H9 (cell line): ENCODE results near the gene CACNB4. TPM values are rescaled to one million over a fixed set of nuclear protein-coding genes. Genes with fewer than 3 reads are reported as not detected.

Experiments used
- DNase-seq: peaks from one replicate; pipeline ENCODE4 v3.0.0-alpha.2; 2017
- H2AFZ ChIP-seq: one replicate; pipeline ENCODE4 v1.6.1; 2013; ENCODE audit warnings: mild to moderate bottlenecking, low read length, control low read depth, moderate library complexity
- H2AK5ac ChIP-seq: 2 replicates; pipeline ENCODE4 v1.6.1; 2013; ENCODE audit warnings: low read length, control low read depth, mixed read lengths; ENCODE audit not compliant: insufficient read length
- H2BK120ac ChIP-seq: one replicate; pipeline ENCODE4 v1.6.1; 2013; ENCODE audit warnings: low read depth, mild to moderate bottlenecking, low read length, control low read depth, inconsistent platforms; ENCODE audit not compliant: poor library complexity, severe bottlenecking
- H2BK12ac ChIP-seq: 2 replicates; pipeline ENCODE4 v1.6.1; 2013; ENCODE audit warnings: low read length, control low read depth, mixed read lengths, low read depth; ENCODE audit not compliant: insufficient read length
- H2BK15ac ChIP-seq: 2 replicates; pipeline ENCODE4 v1.6.1; 2013; ENCODE audit warnings: low read depth, low read length, control low read depth
- H2BK20ac ChIP-seq: one replicate; pipeline ENCODE4 v1.6.1; 2013; ENCODE audit warnings: low read depth, mild to moderate bottlenecking, low read length, control low read depth, inconsistent platforms; ENCODE audit not compliant: poor library complexity, severe bottlenecking
- H2BK5ac ChIP-seq: 2 replicates; pipeline ENCODE4 v1.6.1; 2013; ENCODE audit warnings: low read length, control low read depth, mixed read lengths; ENCODE audit not compliant: insufficient read length
- H3K14ac ChIP-seq: 2 replicates; pipeline ENCODE4 v1.6.1; 2013; ENCODE audit warnings: low read length, control low read depth; ENCODE audit not compliant: insufficient read depth
- H3K18ac ChIP-seq: 2 replicates; pipeline ENCODE4 v1.6.1; 2013; ENCODE audit warnings: low read depth, mild to moderate bottlenecking, mixed read lengths, low read length, control low read depth; ENCODE audit not compliant: insufficient read length
- H3K23ac ChIP-seq: 2 replicates; pipeline ENCODE4 v1.6.1; 2013; ENCODE audit warnings: low read length, control low read depth, mixed read lengths, low read depth; ENCODE audit not compliant: insufficient read length
- H3K23me2 ChIP-seq: 2 replicates; pipeline ENCODE4 v1.6.1; 2013; ENCODE audit warnings: low read depth, mild to moderate bottlenecking, mixed read lengths, low read length, control low read depth; ENCODE audit not compliant: insufficient read length, poor library complexity, severe bottlenecking
- H3K27ac ChIP-seq: 2 replicates; pipeline ENCODE4 v1.5.1; 2013; ENCODE audit warnings: low read length, control low read depth, mixed read lengths, low read depth; ENCODE audit not compliant: insufficient read length
- H3K27me3 ChIP-seq: 2 replicates; pipeline ENCODE4 v1.6.1; 2013; ENCODE audit warnings: low read length, control low read depth, inconsistent platforms; ENCODE audit not compliant: insufficient read depth
- H3K4ac ChIP-seq: 2 replicates; pipeline ENCODE4 v1.6.1; 2013; ENCODE audit warnings: low read depth, mild to moderate bottlenecking, control low read depth, inconsistent platforms, low read length, moderate library complexity
- H3K4me1 ChIP-seq: 2 replicates; pipeline ENCODE4 v1.6.1; 2013; ENCODE audit warnings: low read length, control low read depth, inconsistent platforms; ENCODE audit not compliant: insufficient read depth
- H3K4me2 ChIP-seq: 2 replicates; pipeline ENCODE4 v1.6.1; 2013; ENCODE audit warnings: low read length, control low read depth, mixed read lengths; ENCODE audit not compliant: insufficient read length, insufficient read depth
- H3K56ac ChIP-seq: 2 replicates; pipeline ENCODE4 v1.6.1; 2013; ENCODE audit warnings: low read depth, mild to moderate bottlenecking, mixed read lengths, low read length, control low read depth; ENCODE audit not compliant: insufficient read length
- H3K79me1 ChIP-seq: 2 replicates; pipeline ENCODE4 v1.6.1; 2013; ENCODE audit warnings: low read depth, mild to moderate bottlenecking, moderate library complexity, low read length, control low read depth, inconsistent platforms; ENCODE audit not compliant: insufficient read depth, poor library complexity, severe bottlenecking
- H3K79me2 ChIP-seq: 2 replicates; pipeline ENCODE4 v1.6.1; 2013; ENCODE audit warnings: low read length, control low read depth, inconsistent platforms; ENCODE audit not compliant: insufficient read depth
- H3K9ac ChIP-seq: 2 replicates; pipeline ENCODE4 v1.6.1; 2013; ENCODE audit warnings: low read length, control low read depth, mixed read lengths; ENCODE audit not compliant: insufficient read length; ENCODE audit errors: extremely low read depth
- H3K9me3 ChIP-seq: one replicate; pipeline ENCODE4 v1.6.1; 2013; ENCODE audit warnings: low read depth, low read length, inconsistent platforms; ENCODE audit not compliant: control insufficient read depth
- H3T11ph ChIP-seq: one replicate; pipeline ENCODE4 v1.6.1; 2013; ENCODE audit warnings: mild to moderate bottlenecking, low read length, control low read depth, inconsistent platforms
- H4K20me1 ChIP-seq: one replicate; pipeline ENCODE4 v1.6.1; 2013; ENCODE audit not compliant: control insufficient read depth, insufficient read length, insufficient read depth
- H4K5ac ChIP-seq: 2 replicates; pipeline ENCODE4 v1.6.1; 2013; ENCODE audit warnings: low read depth, mild to moderate bottlenecking, mixed read lengths, low read length, control low read depth; ENCODE audit not compliant: insufficient read length
- H4K8ac ChIP-seq: replicated peaks from 2 replicates; pipeline ENCODE4 v1.6.1; 2013; ENCODE audit warnings: low read length, control low read depth, mixed read lengths, low read depth; ENCODE audit not compliant: insufficient read length
- H4K91ac ChIP-seq: 2 replicates; pipeline ENCODE4 v1.6.1; 2013; ENCODE audit warnings: low read depth, mild to moderate bottlenecking, moderate library complexity, mixed read lengths, low read length, control low read depth; ENCODE audit not compliant: insufficient read length
- H3K27ac Mint-ChIP-seq, 3 experiments: 2 replicates in 2 of 3; 3 replicates in 1 of 3; pipeline ENCODE4 v1.8.0; 2020 to 2021; ENCODE audit warnings: mixed read lengths in 3 of 3, mild to moderate bottlenecking in 1 of 3, moderate library complexity in 1 of 3
- H3K27me3 Mint-ChIP-seq: 2 replicates; pipeline ENCODE4 v1.8.0; 2021; ENCODE audit warnings: low read depth, mild to moderate bottlenecking, moderate library complexity, mixed read lengths
- H3K36me3 Mint-ChIP-seq, 3 experiments: 2 replicates in 2 of 3; 3 replicates in 1 of 3; pipeline ENCODE4 v1.8.0; 2020 to 2021; ENCODE audit warnings: low read depth in 3 of 3, mixed read lengths in 3 of 3; ENCODE audit not compliant: insufficient read depth in 1 of 3
- H3K4me1 Mint-ChIP-seq, 2 experiments: 2 replicates each; pipeline ENCODE4 v1.8.0; 2020; ENCODE audit warnings: mixed read lengths in 2 of 2
- H3K4me3 Mint-ChIP-seq, 2 experiments: 2 replicates in 1 of 2; 3 replicates in 1 of 2; pipeline ENCODE4 v1.8.0; 2020 to 2021; ENCODE audit warnings: mild to moderate bottlenecking in 2 of 2, mixed read lengths in 2 of 2, moderate library complexity in 1 of 2
- H3K9me3 Mint-ChIP-seq, 2 experiments: 2 replicates in 1 of 2; 3 replicates in 1 of 2; pipeline ENCODE4 v1.8.0; 2020; ENCODE audit warnings: mild to moderate bottlenecking in 2 of 2, mixed read lengths in 2 of 2, moderate library complexity in 1 of 2
- CTCF ChIP-seq: fragments of 200-600 bp; sonication (generic); conservative IDR thresholded peaks from 3 replicates; pipeline ENCODE4 v1.8.0; 2021; ENCODE audit warnings: antibody characterized with exemption, mild to moderate bottlenecking
- WGBS: extraction: QIAGEN DNeasy Blood & Tissue Kit; methylation state at CpG from one replicate; pipeline ENCODE4 v1.1.7; 2013; ENCODE audit warnings: missing lambda C conversion rate, low lambda C conversion rate, mixed read lengths; ENCODE audit not compliant: insufficient read length; ENCODE audit errors: extremely low coverage; 5-methylcytosine and 5-hydroxymethylcytosine counted together
- total RNA-seq: library from RNA; stranded (reverse); gene quantifications from 2 replicates; pipeline ENCODE4 v1.2.1, GENCODE V29; 2021

CACNB4 gene
- total RNA-seq, 1 experiment from 2014 or later: 1.4 TPM

GRCh38 chr2:151972241-151973012, 126.4 kb downstream of the CACNB4 start:
- no peaks in the 10 kb centered on the region; the same call in none of the 2 replicates for H3K27me3 Mint-ChIP-seq
- Histone ChIP-seq H3K23ac (no peak overlapping the region), H2BK120ac (no peak overlapping the region), H3T11ph (no peak overlapping the region), H3K4me1 (no peaks in the 10 kb centered on the region; the same call in 1 of the 2 replicates), H2BK5ac (no peak overlapping the region), H2AFZ (no peak overlapping the region), H3K4me2 (no peak overlapping the region), H3K79me1 (no peaks in the 10 kb centered on the region), H3K14ac (no peak overlapping the region), H3K27me3 (no peaks in the 10 kb centered on the region), H4K5ac (no peak overlapping the region), H3K9ac (no peak overlapping the region), H3K79me2 (no peaks in the 10 kb centered on the region), H3K56ac (no peak overlapping the region), H3K27ac (no peak overlapping the region), H2BK15ac (no peak overlapping the region), H3K9me3 (no peaks in the 10 kb centered on the region), H4K91ac (no peak overlapping the region), H3K4ac (no peak overlapping the region), H2BK20ac (no peak overlapping the region), H2BK12ac (no peak overlapping the region), H4K8ac (no peak overlapping the region), H3K23me2 (no peaks in the 10 kb centered on the region), H3K18ac (no peak overlapping the region), H2AK5ac (no peak overlapping the region), H4K20me1 (no peaks in the 10 kb centered on the region)
- no CpG with 5 or more reads among the region's 8 CpGs for WGBS
- H3K27ac Mint-ChIP-seq: no peak overlapping the region
- H3K36me3 Mint-ChIP-seq: no peaks in the 10 kb centered on the region; a peak in 1 of 7 replicates
- H3K4me1 Mint-ChIP-seq: peaks cover 14 to 19% of the 10 kb centered on the region in 2 experiments
- TF ChIP-seq CTCF: no peak
- DNase-seq: no peak
- no peak overlapping the region for H3K4me3 Mint-ChIP-seq
- no peaks in the 10 kb centered on the region for H3K9me3 Mint-ChIP-seq
